ENCODE measurements around the gene COA3.

The COA3 gene

DNA sequence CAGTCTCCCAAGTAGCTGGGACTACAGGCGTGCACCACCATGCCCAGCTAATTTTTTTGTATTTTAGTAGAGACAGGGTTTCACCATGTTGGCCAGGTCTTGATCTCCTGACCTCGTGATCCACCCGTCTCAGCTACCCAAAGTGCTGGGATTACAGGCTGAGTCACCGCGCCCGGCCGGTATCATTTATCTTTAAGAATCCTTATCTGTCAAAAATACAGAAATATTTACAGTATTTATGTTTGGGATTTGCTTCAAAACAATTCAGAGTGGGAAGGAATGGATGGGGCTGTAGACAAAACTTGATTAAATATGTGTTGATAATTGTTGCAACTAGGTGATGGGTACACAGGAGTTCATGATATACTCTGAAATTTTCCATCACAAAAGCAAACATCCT is 22.7 kb upstream of the COA3 start:
- DNase-seq (ENCODE audit: low read depth, low spot score), result no peak
- no peak overlapping the region for H3K4me3 ChIP-seq (ENCODE audit: low read length)

DNA sequence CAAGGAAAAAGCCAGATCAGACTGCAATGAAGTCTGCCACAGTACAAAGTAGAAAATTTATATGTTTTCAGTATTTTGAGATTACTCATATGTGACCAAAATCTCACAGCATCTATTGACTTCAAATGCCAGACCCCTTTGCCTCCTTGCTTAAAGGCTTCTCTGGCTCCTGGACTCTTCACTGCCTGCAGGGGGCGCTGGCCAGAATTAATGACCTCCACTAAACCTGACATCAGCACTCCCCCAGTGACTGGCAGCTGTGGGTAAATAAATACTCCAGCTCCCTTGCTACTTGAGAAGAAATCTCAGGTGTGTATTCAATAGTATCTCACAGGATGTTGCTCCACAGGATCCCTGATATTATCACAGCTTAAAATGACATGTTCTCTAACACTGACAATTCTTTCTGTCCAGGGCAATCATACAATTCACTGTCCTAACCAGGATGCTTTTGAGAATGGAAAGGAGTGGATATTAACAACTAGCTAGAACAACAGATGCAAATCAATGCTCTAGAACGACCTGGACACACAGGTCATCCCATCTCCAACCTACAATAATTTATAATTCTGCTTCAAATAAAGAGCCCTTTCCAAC is 21.5 kb upstream of the COA3 start:
- peak; percentile 47 for DNase-seq (ENCODE audit: low read depth, low spot score)
- H3K4me3 ChIP-seq (ENCODE audit: low read length), result no peak overlapping the region

DNA sequence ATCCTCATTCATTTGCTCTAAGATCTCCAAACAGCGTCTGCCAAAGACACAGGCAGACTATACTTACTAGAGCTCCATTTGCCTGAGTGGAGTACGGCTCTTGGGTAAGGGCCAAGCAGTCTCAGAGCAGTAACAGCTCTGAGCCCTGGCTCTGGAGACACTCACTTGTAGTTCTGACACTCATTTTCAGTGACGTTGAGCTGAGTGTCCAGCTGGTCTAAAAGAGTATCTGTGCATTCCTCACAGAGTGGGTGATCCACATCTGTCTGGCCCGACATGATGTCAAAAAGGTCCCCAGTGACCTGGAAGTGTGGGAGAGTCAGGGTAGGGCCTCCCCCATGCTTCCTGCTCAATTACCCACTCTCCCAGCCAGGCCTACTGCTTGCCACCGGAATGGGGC is 19.9 kb upstream of the COA3 start:
- DNase-seq (ENCODE audit: low read depth, low spot score), result no peak
- no peak overlapping the region for H3K4me3 ChIP-seq (ENCODE audit: low read length)

DNA sequence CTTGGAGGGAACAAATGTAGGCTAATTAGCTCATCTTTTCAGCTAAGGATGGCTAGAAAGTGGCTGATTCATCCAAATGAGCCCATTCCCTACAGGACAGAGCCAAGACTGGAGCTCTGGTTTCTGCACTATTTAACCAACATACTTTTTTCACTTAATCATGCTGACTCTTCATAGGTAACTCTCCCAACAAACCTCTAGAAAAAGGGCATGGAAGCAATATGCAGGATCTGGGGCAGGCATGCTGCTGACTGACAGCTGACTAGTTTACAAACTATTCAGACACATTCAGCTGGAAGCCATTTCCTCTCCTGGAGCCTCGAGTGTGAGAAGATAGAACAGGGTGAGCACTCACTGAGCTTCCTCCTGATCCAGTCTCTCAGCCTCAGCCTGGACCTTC is 19.4 kb upstream of the COA3 start:
- no peak overlapping the region for H3K4me3 ChIP-seq (ENCODE audit: low read length)
- DNase-seq (ENCODE audit: low read depth, low spot score), result no peak

DNA sequence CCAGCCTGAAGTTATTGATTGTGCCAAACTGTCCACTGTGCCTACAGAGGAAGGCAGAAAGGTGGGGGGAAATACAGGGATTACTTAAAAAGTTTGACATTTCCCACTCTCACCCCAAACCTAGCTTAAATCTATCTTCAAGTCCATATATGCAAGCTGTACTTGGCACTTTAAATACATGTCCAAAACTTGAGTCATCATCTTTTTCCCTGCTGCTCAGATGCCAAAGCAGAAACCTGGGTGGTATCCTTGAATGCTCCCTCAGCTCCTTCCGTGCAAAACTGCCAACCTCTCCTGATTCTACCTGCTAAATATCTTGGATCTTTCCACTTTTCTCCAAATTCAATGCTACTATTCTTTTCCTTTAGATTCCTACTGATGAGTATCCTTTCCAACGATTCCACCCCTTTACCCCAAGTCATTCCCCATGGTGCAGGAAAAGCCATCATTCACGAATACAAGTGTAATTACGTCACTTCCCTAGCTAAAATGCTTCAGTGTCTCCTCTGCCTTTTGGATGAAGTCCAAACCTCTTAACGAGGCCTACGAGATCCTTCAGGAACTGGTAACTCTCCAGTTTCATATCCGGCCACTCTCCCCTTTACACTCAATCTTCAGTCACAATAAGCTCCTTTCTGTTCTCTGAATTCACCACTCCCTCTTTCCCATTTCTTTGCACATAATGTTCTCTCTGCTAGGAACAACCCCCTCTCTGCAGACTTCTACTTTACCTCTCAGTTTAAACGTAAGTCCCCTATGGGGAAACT is 16.3 kb upstream of the COA3 start:
- no peak overlapping the region for H3K4me3 ChIP-seq (ENCODE audit: low read length)
- no peak for DNase-seq (ENCODE audit: low read depth, low spot score)

DNA sequence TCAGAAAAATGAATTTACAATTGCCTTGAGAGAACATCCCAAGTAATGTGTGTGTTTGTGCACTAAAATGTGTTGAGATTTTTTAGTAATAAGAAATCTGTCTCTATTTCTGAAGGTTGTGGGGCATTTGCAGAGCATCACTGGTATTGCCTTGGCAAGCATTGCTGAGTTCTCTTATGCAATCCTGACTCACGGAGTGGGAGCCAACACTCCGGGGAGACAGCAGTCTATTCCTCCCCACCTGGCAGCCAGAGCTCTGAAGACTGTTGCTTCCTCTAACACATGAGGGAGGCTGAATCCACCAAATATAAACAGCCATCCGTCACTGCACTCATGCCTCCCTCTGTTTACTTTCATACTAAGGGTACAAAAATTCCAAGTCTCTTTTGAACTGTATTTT is 10.7 kb upstream of the COA3 start:
- no peak for DNase-seq (ENCODE audit: low read depth, low spot score)
- no peak overlapping the region for H3K4me3 ChIP-seq (ENCODE audit: low read length)

DNA sequence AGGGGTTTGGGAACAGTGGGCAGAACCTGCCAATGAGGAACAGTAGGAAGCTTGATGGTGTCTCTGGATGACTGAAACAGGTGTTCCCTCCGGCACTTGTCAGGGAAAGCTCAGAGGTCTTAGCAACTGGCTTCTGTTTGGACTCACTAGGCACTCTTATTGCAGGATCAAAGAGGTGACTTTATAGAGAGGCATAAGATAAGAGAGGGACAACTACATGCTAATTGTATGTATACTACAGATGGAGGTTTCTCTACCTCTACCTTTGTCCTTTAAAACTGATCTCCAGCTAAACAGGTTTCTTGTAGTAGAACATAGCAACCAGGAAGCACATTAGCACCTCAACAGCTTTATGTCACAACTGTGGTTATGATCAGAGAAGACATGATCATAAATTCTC is 7.7 kb upstream of the COA3 start:
- DNase-seq (ENCODE audit: low read depth, low spot score), result no peak
- H3K4me3 ChIP-seq (ENCODE audit: low read length), result no peak overlapping the region

DNA sequence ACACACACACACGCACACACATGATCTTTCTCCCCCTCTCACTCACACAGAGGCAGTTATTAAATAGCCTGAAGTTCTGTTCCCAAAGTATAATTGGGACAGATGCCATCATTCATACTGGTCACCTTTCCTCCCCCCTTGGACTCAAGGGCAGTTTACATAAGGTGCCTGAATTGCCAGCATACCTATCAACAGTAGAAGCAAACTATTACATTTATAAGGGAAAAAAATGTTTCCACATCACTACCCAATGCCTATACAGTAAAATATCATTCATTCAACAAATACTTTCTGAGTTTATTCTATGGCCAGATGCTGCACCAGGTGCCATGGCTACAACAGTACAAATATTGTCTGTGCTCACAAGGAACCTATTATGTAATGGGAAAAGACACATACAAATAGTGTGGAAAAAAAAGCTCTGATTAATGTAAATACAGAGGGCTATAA is 6.4 kb upstream of the COA3 start:
- no peak overlapping the region for H3K4me3 ChIP-seq (ENCODE audit: low read length)
- no peak for DNase-seq (ENCODE audit: low read depth, low spot score)

DNA sequence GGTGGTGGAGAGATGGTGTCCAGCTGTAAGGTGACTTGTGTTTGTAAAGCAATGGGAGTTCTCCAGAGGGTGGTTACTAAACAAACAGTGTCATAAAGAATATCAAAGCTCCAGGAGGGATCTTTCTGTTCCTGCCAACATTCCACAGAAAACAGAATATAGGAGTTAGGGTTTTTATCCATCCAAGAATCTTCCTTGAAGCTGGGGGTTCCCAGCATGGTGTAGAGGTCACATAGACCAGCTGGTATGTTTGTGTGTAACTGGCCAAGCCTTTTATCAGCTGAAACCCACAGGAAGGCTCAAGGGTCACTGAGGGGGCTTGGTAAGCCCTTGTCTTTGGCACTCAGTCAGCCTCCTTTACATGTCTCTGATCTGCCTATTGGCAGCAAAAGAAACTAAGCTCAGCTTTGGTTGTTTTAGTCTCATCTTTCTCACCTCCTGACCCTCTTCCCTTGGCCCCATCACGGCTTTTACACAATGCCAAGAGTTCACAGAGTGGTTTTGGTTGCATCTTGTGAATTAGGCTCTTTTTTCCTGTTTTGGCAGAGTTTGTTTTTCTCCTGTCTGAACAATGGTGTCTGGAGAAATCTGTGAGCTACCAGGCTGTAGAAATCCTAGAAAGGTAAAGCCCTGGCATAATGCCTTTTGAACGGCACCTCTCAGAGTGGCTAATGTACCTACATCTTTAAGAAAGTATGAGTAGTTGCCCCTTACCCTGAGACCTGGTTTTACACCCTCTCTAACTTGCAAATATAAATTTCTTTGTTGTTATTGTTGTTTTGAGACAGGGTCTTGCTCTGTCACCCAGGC is 4.8 kb upstream of the COA3 start:
- DNase-seq (ENCODE audit: low read depth, low spot score), result no peak
- no peak overlapping the region for H3K4me3 ChIP-seq (ENCODE audit: low read length)

DNA sequence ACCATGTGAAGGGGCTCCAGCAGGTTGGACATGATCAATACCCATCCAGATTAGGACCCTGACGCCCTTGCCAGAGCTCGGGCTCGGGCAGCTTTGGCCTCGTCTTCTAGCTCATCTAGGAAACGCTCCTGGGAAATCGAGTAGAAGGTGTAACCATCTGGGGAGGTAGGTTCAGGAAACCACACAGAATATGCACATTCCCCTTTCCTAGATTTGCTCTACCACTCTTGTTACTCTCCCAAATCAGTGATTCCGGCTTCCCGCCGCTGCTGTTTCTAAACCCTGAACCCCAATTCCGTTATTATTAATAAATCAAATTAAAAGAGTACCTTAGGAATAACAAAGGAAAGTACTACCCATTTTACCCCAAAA is 507 bp downstream of the COA3 start:
- H3K4me3 ChIP-seq (ENCODE audit: low read length), result peak overlapping the region; percentile 67
- DNase-seq (ENCODE audit: low read depth, low spot score), result no peak

DNA sequence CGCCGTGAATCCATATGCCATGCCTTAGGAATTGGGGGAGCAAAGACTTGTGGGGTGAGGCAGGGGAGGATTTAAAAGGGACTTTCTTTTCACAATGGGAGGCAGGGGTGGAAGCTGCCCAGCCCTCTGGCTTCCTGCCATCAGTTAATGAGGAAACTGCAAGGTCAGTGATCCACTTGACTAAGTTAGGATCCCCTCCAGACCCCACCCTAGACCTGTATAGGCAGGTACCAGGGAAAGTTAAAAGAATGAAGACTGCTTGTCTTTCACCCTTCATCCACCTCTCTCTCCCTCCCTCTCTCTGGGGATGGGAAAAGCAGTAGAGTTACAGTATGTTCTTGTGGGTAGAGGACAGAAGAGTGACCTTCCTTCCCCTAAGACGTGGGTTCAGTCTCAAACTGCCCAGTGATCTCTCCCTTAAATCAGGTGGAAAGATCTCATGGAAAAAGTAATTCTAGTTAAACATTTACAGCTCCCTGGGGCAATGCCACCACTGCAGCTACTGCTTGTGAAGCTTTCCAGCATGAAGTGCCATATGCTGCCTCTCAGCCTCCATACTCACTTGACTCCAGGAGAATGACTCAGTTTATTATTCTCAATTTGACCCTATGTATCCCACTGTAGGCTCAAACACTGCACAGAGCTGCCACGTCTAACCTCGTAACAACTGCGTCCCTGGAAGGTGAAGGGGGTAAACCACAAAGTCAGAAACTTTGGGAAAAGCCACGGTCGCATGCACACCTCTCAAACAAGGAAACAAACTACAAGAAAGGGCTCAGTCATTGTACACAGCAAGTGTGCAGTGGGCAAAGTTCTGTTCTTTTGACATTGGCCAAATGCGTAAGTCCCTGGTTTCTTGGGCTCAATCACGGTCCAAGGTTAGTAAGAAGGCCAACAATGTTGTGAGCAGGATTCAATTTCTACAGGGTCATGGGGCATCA is 1.2 kb downstream of the COA3 start:
- no peak for DNase-seq (ENCODE audit: low read depth, low spot score)

DNA sequence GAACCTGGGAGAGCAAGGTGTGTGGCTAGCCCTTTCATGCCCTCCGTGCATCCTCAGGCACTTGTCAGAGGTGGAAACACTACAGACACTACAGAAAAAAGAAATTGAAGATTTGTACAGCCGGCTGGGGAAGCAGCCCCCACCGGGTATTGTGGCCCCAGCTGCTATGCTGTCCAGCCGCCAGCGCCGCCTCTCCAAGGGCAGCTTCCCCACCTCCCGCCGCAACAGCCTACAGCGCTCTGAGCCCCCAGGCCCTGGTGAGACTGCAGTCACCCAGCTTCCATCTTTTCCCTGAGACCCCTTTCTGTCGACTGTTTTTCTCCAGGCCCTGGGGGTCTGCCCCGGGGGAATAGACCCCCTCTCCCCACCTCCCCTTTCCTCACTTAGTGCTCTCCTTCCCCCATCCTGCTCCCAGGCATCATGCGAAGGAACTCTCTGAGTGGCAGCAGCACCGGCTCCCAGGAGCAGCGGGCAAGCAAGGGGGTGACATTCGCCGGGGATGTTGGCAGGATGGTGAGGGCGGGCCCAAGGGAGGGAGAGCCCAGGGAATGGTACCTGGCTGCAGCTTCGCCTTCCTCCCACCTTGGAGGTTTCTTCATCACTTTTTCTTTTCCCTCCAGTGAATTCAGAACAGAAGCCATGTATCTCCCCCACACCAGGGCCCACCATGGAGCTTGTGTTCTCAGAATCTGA is 2.3 kb downstream of the COA3 start:
- H3K4me3 ChIP-seq (ENCODE audit: low read length), result no peak overlapping the region
- DNase-seq (ENCODE audit: low read depth, low spot score), result no peak

More for the DNA sequence above, 1.2 kb downstream of the COA3 start:
- H3K4me3 ChIP-seq (ENCODE audit: low read length), result peak overlapping the region; percentile 67

DNA sequence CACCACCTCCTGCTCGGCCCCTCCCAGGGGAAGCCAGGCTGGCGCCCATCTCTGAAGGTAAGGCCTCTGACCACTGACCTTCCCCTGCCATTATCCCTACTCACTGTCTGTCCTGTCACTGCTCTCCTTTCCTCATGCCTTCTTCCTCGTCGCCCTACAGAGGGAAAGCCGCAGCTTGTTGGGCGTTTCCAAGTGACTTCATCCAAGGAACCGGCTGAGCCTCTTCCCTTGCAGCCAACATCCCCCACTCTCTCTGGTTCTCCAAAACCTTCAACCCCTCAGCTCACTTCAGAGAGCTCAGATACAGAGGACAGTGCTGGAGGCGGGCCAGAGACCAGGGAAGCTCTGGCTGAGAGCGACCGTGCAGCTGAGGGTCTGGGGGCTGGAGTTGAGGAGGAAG is 3.0 kb downstream of the COA3 start:
- DNase-seq (ENCODE audit: low read depth, low spot score), result no peak
- no peak overlapping the region for H3K4me3 ChIP-seq (ENCODE audit: low read length)

DNA sequence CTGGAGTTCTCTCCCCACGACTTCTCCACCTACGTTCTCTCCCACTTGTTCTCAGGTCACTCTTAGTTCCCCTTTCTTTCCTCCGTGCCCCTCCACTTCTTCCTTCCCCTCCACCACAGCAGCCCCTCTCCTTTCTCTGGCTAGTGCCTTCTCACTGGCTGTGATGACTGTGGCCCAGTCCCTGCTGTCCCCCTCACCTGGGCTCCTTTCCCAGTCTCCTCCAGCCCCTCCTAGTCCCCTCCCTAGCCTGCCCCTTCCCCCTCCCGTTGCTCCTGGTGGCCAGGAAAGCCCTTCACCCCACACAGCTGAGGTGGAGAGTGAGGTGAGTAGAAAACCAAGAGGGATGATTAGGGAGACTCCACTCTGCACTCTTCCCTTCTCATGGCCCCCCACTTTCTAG is 3.4 kb downstream of the COA3 start:
- no peak for DNase-seq (ENCODE audit: low read depth, low spot score)
- H3K4me3 ChIP-seq (ENCODE audit: low read length), result no peak overlapping the region

DNA sequence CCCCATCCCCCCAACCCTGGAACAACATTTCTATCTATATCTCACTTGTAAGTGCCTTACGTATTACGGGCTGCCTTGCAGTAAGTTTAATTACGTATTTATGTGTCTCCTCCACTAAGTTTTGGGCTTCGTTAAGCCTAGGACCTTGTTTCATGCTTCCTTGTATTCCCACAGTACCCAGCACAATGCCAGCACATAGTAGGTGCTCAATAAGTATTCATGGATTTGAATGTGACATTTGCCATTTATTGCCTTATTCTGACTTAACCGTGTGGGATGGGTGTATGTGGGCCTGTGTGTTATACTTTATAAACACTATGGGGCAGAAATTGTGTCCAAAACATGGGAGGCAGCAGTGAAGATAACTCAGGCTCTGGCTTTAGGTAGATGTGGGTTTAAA is 6.0 kb downstream of the COA3 start:
- no peak for DNase-seq (ENCODE audit: low read depth, low spot score)
- H3K4me3 ChIP-seq (ENCODE audit: low read length), result no peak overlapping the region

DNA sequence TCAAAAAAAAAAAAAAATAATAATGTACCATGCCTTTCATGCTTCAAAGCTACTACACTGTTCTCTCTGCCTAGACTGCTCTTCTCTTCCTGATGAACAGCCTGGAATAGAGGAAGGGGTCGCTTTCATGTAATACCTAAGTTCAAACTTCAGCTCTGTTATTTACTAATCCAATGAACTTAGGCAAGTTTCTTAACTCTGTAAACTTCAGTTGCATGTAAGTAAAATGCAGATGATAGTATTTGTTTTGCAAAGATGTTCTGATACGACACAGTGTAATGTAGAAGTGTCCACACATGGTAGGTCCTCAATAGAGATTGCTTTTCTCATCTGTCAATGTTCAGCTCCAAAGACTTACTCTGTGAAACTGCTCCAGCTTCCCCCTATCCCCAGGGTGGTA is 6.6 kb downstream of the COA3 start:
- no peak overlapping the region for H3K4me3 ChIP-seq (ENCODE audit: low read length)
- DNase-seq (ENCODE audit: low read depth, low spot score), result no peak

DNA sequence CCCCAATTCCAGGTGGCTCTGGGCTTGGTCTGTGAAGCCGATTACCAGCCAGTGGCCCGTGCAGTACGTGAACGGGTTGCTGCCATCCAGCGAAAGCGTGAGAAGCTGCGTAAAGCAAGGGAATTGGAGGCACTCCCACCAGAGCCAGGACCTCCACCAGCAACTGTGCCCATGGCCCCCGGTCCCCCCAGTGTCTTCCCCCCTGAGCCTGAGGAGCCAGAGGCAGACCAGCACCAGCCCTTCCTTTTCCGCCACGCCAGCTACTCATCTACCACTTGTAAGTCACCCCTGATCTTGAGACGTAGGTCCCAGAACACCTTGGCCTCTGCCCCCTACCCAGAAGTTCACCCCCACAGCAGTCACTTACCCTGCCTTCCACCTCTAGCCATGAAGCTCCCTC is 11.2 kb downstream of the COA3 start:
- DNase-seq (ENCODE audit: low read depth, low spot score), result no peak
- no peak overlapping the region for H3K4me3 ChIP-seq (ENCODE audit: low read length)

DNA sequence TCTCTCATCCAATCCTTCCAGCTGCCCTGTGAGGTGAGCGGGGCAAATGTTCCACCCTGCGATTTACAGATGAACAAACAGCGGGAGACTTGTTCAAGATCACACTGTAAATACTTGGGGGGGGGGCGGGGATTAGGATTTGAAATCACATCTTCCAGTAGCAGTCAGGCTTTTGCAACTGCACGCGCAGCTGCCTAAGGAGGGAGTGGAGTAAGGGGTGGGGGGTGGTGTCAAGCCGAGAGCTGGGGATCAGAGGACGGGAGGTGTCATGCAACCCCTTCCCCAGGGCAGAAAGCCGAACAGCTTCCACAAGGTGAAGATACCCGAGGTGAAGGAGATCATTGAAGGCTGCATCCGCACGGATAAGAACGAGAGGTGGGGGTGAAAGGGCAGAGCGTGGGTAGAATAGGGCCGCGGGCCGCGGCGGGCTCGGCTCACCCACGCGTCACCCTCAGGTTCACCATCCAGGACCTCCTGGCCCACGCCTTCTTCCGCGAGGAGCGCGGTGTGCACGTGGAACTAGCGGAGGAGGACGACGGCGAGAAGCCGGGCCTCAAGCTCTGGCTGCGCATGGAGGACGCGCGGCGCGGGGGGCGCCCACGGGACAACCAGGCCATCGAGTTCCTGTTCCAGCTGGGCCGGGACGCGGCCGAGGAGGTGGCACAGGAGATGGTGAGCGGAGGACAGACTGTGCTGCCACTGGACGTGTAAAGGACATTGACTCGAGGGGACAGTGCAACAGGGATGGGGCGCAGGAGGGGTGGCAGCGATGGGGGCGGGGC is 13.5 kb downstream of the COA3 start:
- DNase-seq (ENCODE audit: low read depth, low spot score), result no peak
- H3K4me3 ChIP-seq (ENCODE audit: low read length), result no peak overlapping the region
